Left hindlimb (tissue), 1 donor: ENCODE data around the gene APOM.

Experiments
- DNase-seq: peaks from one replicate; pipeline ENCODE4 v3.0.0-alpha.2; 2018

Gene APOM

DNA sequence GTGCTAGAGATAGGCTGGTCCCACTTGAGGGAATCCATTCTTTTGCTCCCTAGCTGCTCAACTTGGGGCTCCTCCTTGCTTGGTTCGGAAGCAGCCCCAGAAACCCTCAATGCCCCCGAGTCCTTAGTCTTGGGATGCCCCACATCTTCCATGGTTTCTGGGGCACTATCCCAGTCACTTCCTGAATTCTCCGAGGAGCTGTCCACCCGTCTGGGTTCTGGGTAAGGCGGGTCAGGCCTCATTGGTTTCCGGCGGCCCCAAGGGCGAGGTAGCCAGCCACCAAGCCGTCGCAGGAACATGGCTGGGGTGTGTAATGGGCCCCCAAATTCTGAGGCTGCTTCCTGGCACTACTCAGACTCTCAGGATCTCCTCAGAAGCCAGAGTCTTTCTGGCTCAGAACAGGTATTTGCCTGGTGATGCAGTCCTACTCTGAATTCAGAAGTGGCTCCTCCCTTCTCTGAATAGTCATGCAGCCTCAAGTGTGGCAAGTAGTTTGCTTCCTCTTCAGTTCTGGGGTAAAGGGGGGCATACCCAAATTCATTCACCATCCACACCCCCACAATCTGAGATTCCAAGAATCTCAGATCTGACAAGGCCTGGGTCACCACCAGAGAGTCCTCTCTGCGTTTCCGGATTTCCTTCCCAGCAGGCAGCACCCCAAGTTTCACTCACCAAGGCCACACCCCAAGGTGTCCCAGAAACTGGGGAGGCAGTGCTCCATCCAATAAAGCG lies 4.1 kb downstream of the APOM start:
- no peak for DNase-seq

- peak; percentile 92 for DNase-seq
These were observed 4.9 kb downstream of the APOM start, which contains the start of gene C6orf47 for GRCh38 chr6:31660381-31661261. Gene C6orf47 (minus strand): TSS chr6:31660778. CDS start chr6:31659947, 831 bp downstream.

DNA sequence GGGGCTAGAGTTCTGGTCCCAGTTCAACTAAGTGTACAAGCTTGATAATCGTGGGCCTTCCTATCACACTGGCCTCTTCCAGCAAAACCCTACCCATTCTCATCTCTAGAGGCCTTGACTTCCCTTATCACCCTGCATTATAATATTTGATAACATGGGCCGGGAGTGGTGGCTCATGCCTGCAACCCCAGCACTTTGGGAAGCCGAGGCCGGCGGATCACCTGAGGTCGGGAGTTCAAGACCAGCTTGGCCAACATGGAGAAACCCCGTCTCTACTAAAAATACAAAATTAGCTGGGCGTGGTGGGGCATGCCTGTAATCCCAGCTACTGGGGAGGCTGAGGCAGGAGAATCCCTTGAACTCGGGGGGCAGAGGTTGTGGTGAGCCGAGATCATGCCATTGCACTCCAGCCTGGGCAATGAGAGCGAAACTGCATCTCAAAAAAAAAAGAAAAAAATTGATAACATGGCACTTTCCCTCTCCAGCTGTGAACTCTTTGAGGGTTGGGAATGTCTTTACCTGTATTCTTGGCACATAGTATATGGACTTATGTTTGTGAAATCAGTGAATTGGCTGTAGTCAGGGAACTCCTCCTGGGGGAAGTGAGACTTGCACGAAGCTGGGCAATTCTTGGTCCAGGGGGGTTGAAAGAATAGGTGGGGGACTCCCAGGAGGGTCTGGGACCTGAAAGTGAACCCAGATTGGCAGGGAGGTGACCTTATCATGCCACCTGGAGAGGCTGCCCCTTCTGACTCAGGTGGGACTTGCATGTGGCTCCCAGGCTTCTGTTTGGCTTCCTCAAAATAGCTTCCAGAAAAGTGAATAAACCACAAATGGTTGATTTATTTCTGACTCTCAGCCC lies 5.8 kb downstream of the APOM start:
- DNase-seq, result no peak

DNA sequence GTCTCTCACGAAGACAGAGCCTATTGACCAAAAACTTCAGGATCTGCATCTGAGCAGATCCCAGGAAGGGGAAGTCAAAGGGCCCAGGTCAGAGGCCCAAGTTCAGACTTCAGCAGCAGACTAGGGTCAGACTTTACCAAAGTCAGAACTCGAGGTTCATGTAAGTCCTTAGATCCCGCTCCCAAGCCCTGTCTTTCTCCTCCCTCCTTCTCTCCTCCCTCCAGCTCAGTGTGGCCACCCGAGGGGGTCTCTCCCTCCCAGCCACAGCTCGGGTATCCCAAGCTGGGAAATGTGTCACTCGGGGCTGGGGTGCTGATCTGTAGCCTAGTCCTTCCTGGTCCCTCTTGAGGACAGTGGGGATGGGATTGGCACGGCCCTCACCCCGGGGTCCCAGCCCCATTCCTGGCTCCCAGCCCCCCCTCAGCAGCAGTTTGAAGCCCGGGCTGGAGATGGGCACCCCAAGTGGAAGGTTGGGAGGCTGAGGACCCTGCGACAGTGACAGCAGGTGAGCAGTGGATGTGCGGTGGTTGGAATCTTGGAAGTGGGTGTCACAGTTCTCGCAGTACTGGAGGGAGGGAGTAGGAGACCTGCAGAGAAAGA lies 6.5 kb downstream of the APOM start:
- no peak for DNase-seq

GRCh38 chr6:31663126-31663960 lies 7.6 kb downstream of the APOM start:
- DNase-seq, result no peak

- no peak for DNase-seq
These were observed 8.5 kb downstream of the APOM start for GRCh38 chr6:31663961-31664789.

- DNase-seq, result peak; percentile 92
These were observed 9.3 kb downstream of the APOM start, which contains the start of gene GPANK1 for GRCh38 chr6:31664790-31665500. Gene GPANK1 (minus strand): TSS chr6:31664997. CDS start chr6:31664478, 519 bp downstream.

DNA sequence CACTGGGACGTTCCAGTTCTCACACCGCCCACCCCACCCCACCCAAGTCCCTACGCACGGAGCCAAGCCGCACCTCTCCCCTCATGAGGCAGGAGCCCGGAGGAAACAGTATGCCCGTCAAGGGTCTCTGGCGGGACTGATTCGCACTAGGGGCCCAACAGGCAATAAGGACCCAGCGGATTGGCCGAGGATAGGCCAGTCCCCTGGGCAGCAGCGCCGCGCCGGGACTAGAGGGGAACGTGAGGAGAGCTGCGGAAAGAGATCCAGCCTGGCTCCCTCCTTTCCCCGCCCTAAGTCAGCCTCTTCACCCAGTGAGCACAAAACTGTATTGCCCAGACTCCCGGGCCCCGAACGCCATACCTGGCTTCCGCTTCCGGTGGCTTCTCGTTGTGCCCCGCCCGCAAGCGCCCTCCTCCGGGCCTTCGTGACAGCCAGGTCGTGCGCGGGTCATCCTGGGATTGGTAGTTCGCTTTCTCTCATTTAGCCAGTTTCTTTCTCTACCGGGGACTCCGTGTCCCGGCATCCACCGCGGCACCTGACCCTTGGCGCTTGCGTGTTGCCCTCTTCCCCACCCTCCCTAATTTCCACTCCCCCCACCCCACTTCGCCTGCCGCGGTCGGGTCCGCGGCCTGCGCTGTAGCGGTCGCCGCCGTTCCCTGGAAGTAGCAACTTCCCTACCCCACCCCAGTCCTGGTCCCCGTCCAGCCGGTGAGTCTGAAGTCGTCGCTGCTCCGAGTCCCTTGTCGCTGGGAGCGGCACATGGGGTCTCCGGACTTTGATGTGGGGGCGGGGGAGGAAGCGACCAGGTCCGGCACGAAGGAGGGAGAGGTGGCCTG lies 10.0 kb downstream of the APOM start, which contains the start of gene CSNK2B:
CSNK2B (plus strand) TSS at position 580 of the 836 bp plus-strand sequence. CDS start 752 bp downstream, outside the sequence.
- peak; percentile 99 for DNase-seq

GRCh38 chr6:31666337-31666965 lies 10.8 kb downstream of the APOM start:
- DNase-seq, result no peak

DNA sequence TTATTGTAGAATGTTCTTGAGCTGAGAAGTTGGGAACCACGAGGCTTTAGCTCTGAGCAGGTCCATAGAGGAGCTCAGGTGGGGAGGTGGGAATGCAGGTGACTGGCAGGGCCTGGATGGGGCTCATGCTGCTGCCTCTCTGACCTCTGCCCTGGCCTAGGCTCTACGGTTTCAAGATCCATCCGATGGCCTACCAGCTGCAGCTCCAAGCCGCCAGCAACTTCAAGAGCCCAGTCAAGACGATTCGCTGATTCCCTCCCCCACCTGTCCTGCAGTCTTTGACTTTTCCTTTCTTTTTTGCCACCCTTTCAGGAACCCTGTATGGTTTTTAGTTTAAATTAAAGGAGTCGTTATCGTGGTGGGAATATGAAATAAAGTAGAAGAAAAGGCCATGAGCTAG lies 14.0 kb downstream of the APOM start, which contains the start of gene LY6G5B:
LY6G5B (plus strand) TSS at position 301 of the 400 bp plus-strand sequence. CDS start 975 bp downstream, outside the sequence.
- no peak for DNase-seq

GRCh38 chr6:31676322-31676903 lies 20.7 kb downstream of the APOM start:
- DNase-seq, result no peak

- DNase-seq, result no peak
These were observed 21.2 kb downstream of the APOM start for GRCh38 chr6:31676904-31677303.

DNA sequence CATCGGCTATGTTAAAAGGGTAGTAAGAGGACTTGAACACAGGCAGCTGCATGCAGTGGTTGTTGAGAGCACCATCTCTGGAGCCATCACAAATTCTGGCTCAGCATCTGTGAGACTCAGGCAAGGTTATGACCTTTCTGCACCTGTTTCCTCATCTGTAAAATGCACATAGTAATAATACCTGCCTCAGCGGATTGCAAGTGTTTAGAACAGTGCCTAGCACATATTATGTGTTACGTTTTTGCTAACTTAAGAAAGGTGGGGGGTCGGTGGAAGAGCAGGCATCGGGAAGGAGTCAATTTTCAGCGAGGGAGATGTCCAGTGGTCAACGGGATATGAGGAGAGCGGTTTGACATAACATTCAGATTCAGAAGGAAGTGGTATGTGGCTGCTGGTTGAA lies 22.3 kb downstream of the APOM start:
- DNase-seq, result no peak

DNA sequence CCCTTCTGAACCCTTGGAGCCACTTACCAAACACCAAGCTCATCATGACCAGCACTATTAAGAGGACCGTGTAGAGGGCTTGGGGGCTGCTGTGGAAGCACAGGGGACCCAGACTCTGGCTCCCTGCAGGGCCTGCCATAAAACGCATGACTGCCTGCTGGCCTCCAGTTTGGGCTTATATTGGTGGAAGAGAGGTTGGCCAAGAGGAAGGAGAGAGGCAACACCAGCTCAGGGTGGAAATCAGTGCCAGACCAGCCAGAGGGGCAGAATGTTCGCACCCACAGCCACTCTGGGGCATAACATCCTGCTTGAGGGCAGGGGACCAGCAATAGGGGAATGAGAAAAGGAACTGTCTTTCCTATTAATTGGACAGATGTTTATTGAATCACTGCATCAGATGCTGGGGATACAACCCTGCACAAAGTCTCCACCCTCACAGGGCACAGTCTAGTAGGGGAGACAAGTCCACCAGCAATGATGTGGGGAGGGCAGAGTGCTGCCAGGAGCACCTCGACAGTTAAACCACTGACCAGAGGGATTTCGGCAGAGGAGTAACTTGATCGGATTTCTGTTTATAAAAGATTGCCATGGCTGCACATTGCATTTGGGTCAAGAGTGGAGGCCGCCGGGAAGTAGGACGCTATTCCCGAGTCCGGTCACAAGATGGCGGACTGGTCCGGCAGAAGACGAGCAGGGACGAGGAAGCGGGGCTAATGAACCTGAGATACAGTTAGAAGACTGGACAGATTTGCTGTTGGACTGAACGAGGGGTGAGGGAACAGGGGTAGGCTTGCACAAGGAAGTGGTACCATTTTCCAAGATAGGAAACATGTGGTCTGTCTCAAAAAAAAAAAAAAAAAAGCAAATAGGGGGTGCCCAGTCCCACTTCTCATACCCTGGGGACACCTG lies 24.8 kb downstream of the APOM start, which contains the start of gene LY6G5C:
LY6G5C (minus strand) TSS at position 842 of the 909 bp plus-strand sequence; CDS start at position 148, 694 bp downstream.
- DNase-seq, result peak; percentile 90

GRCh38 chr6:31681135-31681671 lies 25.5 kb downstream of the APOM start:
- DNase-seq, result peak; percentile 47

DNA sequence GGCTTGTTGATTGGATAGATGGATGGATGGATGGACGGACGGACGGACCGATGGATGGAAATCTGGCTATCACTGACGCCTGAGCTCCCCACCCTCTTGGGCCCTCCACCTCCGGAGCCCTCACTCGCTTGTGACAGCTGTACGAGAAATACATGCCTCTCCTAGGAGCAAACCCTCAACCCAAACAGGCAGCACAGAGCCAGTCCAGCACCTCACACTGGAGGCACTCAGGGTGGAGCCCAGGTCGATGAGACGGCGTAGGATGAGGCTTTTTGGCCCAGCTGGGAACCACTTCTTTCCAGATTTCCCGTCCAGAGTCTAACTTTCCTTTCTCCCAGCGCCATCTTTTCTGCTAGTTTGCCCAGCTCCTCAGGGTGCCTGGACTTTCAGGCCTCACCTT lies 27.9 kb downstream of the APOM start:
- no peak for DNase-seq
